H9 (cell line): ENCODE data around the gene TUSC7. TPM values are rescaled to one million over a fixed set of nuclear protein-coding genes. Genes with fewer than 3 reads are reported as not detected.

Experiments used
- DNase-seq: peaks from one replicate; pipeline ENCODE4 v3.0.0-alpha.2; 2017
- H2AFZ ChIP-seq: one replicate; pipeline ENCODE4 v1.6.1; 2013; ENCODE audit warnings: mild to moderate bottlenecking, low read length, control low read depth, moderate library complexity
- H2AK5ac ChIP-seq: 2 replicates; pipeline ENCODE4 v1.6.1; 2013; ENCODE audit warnings: low read length, control low read depth, mixed read lengths; ENCODE audit not compliant: insufficient read length
- H2BK120ac ChIP-seq: one replicate; pipeline ENCODE4 v1.6.1; 2013; ENCODE audit warnings: low read depth, mild to moderate bottlenecking, low read length, control low read depth, inconsistent platforms; ENCODE audit not compliant: poor library complexity, severe bottlenecking
- H2BK12ac ChIP-seq: 2 replicates; pipeline ENCODE4 v1.6.1; 2013; ENCODE audit warnings: low read length, control low read depth, mixed read lengths, low read depth; ENCODE audit not compliant: insufficient read length
- H2BK15ac ChIP-seq: 2 replicates; pipeline ENCODE4 v1.6.1; 2013; ENCODE audit warnings: low read depth, low read length, control low read depth
- H2BK20ac ChIP-seq: one replicate; pipeline ENCODE4 v1.6.1; 2013; ENCODE audit warnings: low read depth, mild to moderate bottlenecking, low read length, control low read depth, inconsistent platforms; ENCODE audit not compliant: poor library complexity, severe bottlenecking
- H2BK5ac ChIP-seq: 2 replicates; pipeline ENCODE4 v1.6.1; 2013; ENCODE audit warnings: low read length, control low read depth, mixed read lengths; ENCODE audit not compliant: insufficient read length
- H3K14ac ChIP-seq: 2 replicates; pipeline ENCODE4 v1.6.1; 2013; ENCODE audit warnings: low read length, control low read depth; ENCODE audit not compliant: insufficient read depth
- H3K18ac ChIP-seq: 2 replicates; pipeline ENCODE4 v1.6.1; 2013; ENCODE audit warnings: low read depth, mild to moderate bottlenecking, mixed read lengths, low read length, control low read depth; ENCODE audit not compliant: insufficient read length
- H3K23ac ChIP-seq: 2 replicates; pipeline ENCODE4 v1.6.1; 2013; ENCODE audit warnings: low read length, control low read depth, mixed read lengths, low read depth; ENCODE audit not compliant: insufficient read length
- H3K23me2 ChIP-seq: 2 replicates; pipeline ENCODE4 v1.6.1; 2013; ENCODE audit warnings: low read depth, mild to moderate bottlenecking, mixed read lengths, low read length, control low read depth; ENCODE audit not compliant: insufficient read length, poor library complexity, severe bottlenecking
- H3K27ac ChIP-seq: 2 replicates; pipeline ENCODE4 v1.5.1; 2013; ENCODE audit warnings: low read length, control low read depth, mixed read lengths, low read depth; ENCODE audit not compliant: insufficient read length
- H3K27me3 ChIP-seq: 2 replicates; pipeline ENCODE4 v1.6.1; 2013; ENCODE audit warnings: low read length, control low read depth, inconsistent platforms; ENCODE audit not compliant: insufficient read depth
- H3K4ac ChIP-seq: 2 replicates; pipeline ENCODE4 v1.6.1; 2013; ENCODE audit warnings: low read depth, mild to moderate bottlenecking, control low read depth, inconsistent platforms, low read length, moderate library complexity
- H3K4me1 ChIP-seq: 2 replicates; pipeline ENCODE4 v1.6.1; 2013; ENCODE audit warnings: low read length, control low read depth, inconsistent platforms; ENCODE audit not compliant: insufficient read depth
- H3K4me2 ChIP-seq: 2 replicates; pipeline ENCODE4 v1.6.1; 2013; ENCODE audit warnings: low read length, control low read depth, mixed read lengths; ENCODE audit not compliant: insufficient read length, insufficient read depth
- H3K56ac ChIP-seq: 2 replicates; pipeline ENCODE4 v1.6.1; 2013; ENCODE audit warnings: low read depth, mild to moderate bottlenecking, mixed read lengths, low read length, control low read depth; ENCODE audit not compliant: insufficient read length
- H3K79me1 ChIP-seq: 2 replicates; pipeline ENCODE4 v1.6.1; 2013; ENCODE audit warnings: low read depth, mild to moderate bottlenecking, moderate library complexity, low read length, control low read depth, inconsistent platforms; ENCODE audit not compliant: insufficient read depth, poor library complexity, severe bottlenecking
- H3K79me2 ChIP-seq: 2 replicates; pipeline ENCODE4 v1.6.1; 2013; ENCODE audit warnings: low read length, control low read depth, inconsistent platforms; ENCODE audit not compliant: insufficient read depth
- H3K9ac ChIP-seq: 2 replicates; pipeline ENCODE4 v1.6.1; 2013; ENCODE audit warnings: low read length, control low read depth, mixed read lengths; ENCODE audit not compliant: insufficient read length; ENCODE audit errors: extremely low read depth
- H3K9me3 ChIP-seq: one replicate; pipeline ENCODE4 v1.6.1; 2013; ENCODE audit warnings: low read depth, low read length, inconsistent platforms; ENCODE audit not compliant: control insufficient read depth
- H3T11ph ChIP-seq: one replicate; pipeline ENCODE4 v1.6.1; 2013; ENCODE audit warnings: mild to moderate bottlenecking, low read length, control low read depth, inconsistent platforms
- H4K20me1 ChIP-seq: one replicate; pipeline ENCODE4 v1.6.1; 2013; ENCODE audit not compliant: control insufficient read depth, insufficient read length, insufficient read depth
- H4K5ac ChIP-seq: 2 replicates; pipeline ENCODE4 v1.6.1; 2013; ENCODE audit warnings: low read depth, mild to moderate bottlenecking, mixed read lengths, low read length, control low read depth; ENCODE audit not compliant: insufficient read length
- H4K8ac ChIP-seq: replicated peaks from 2 replicates; pipeline ENCODE4 v1.6.1; 2013; ENCODE audit warnings: low read length, control low read depth, mixed read lengths, low read depth; ENCODE audit not compliant: insufficient read length
- H4K91ac ChIP-seq: 2 replicates; pipeline ENCODE4 v1.6.1; 2013; ENCODE audit warnings: low read depth, mild to moderate bottlenecking, moderate library complexity, mixed read lengths, low read length, control low read depth; ENCODE audit not compliant: insufficient read length
- H3K27ac Mint-ChIP-seq, 3 experiments: 2 replicates in 2 of 3; 3 replicates in 1 of 3; pipeline ENCODE4 v1.8.0; 2020 to 2021; ENCODE audit warnings: mixed read lengths in 3 of 3, mild to moderate bottlenecking in 1 of 3, moderate library complexity in 1 of 3
- H3K27me3 Mint-ChIP-seq: 2 replicates; pipeline ENCODE4 v1.8.0; 2021; ENCODE audit warnings: low read depth, mild to moderate bottlenecking, moderate library complexity, mixed read lengths
- H3K36me3 Mint-ChIP-seq, 3 experiments: 2 replicates in 2 of 3; 3 replicates in 1 of 3; pipeline ENCODE4 v1.8.0; 2020 to 2021; ENCODE audit warnings: low read depth in 3 of 3, mixed read lengths in 3 of 3; ENCODE audit not compliant: insufficient read depth in 1 of 3
- H3K4me1 Mint-ChIP-seq, 2 experiments: 2 replicates each; pipeline ENCODE4 v1.8.0; 2020; ENCODE audit warnings: mixed read lengths in 2 of 2
- H3K4me3 Mint-ChIP-seq, 2 experiments: 2 replicates in 1 of 2; 3 replicates in 1 of 2; pipeline ENCODE4 v1.8.0; 2020 to 2021; ENCODE audit warnings: mild to moderate bottlenecking in 2 of 2, mixed read lengths in 2 of 2, moderate library complexity in 1 of 2
- H3K9me3 Mint-ChIP-seq, 2 experiments: 2 replicates in 1 of 2; 3 replicates in 1 of 2; pipeline ENCODE4 v1.8.0; 2020; ENCODE audit warnings: mild to moderate bottlenecking in 2 of 2, mixed read lengths in 2 of 2, moderate library complexity in 1 of 2
- WGBS: extraction: QIAGEN DNeasy Blood & Tissue Kit; methylation state at CpG from one replicate; pipeline ENCODE4 v1.1.7; 2013; ENCODE audit warnings: missing lambda C conversion rate, low lambda C conversion rate, mixed read lengths; ENCODE audit not compliant: insufficient read length; ENCODE audit errors: extremely low coverage; 5-methylcytosine and 5-hydroxymethylcytosine counted together
- total RNA-seq: library from RNA; stranded (reverse); gene quantifications from 2 replicates; pipeline ENCODE4 v1.2.1, GENCODE V29; 2021
- TF ChIP-seq, protein P1 (sequence below): fragments of 200-600 bp; sonication (generic); conservative IDR thresholded peaks from 3 replicates; pipeline ENCODE4 v1.8.0; 2021; ENCODE audit warnings: antibody characterized with exemption, mild to moderate bottlenecking

TUSC7 gene
- total RNA-seq, 1 experiment from 2014 or later = not detected

GRCh38 chr3:116717566-116717965 is 8.0 kb downstream of the TUSC7 start:
- no peak overlapping the region for H4K8ac ChIP-seq
- no peak overlapping the region for H3K56ac ChIP-seq
- no peak overlapping the region for H3K23ac ChIP-seq
- no peak overlapping the region for H3K27ac Mint-ChIP-seq
- H3K27me3 ChIP-seq = no peaks in the 10 kb centered on the region
- H3K79me2 ChIP-seq = no peaks in the 10 kb centered on the region
- no peak overlapping the region for H4K5ac ChIP-seq
- H2BK20ac ChIP-seq = no peak overlapping the region
- H3K14ac ChIP-seq = no peak overlapping the region
- H3K27me3 Mint-ChIP-seq = no peaks in the 10 kb centered on the region
- H3K36me3 Mint-ChIP-seq = no peaks in the 10 kb centered on the region
- H3K27ac ChIP-seq = no peak overlapping the region
- H3K4me1 ChIP-seq = no peaks in the 10 kb centered on the region
- no peak overlapping the region for H2BK15ac ChIP-seq
- H2BK12ac ChIP-seq = no peak overlapping the region
- no peak overlapping the region for H2BK120ac ChIP-seq
- H3K18ac ChIP-seq = no peak overlapping the region
- H2BK5ac ChIP-seq = no peak overlapping the region
- no peak overlapping the region for H4K91ac ChIP-seq
- H3K4me2 ChIP-seq = no peak overlapping the region
- no peaks in the 10 kb centered on the region for H3K9me3 Mint-ChIP-seq
- H2AK5ac ChIP-seq = no peak overlapping the region
- H3K9me3 ChIP-seq = no peaks in the 10 kb centered on the region
- no peak overlapping the region for H2AFZ ChIP-seq
- no peaks in the 10 kb centered on the region for H4K20me1 ChIP-seq
- no peak overlapping the region for H3K4me3 Mint-ChIP-seq
- no peak for DNase-seq
- TF ChIP-seq, protein P1, sequence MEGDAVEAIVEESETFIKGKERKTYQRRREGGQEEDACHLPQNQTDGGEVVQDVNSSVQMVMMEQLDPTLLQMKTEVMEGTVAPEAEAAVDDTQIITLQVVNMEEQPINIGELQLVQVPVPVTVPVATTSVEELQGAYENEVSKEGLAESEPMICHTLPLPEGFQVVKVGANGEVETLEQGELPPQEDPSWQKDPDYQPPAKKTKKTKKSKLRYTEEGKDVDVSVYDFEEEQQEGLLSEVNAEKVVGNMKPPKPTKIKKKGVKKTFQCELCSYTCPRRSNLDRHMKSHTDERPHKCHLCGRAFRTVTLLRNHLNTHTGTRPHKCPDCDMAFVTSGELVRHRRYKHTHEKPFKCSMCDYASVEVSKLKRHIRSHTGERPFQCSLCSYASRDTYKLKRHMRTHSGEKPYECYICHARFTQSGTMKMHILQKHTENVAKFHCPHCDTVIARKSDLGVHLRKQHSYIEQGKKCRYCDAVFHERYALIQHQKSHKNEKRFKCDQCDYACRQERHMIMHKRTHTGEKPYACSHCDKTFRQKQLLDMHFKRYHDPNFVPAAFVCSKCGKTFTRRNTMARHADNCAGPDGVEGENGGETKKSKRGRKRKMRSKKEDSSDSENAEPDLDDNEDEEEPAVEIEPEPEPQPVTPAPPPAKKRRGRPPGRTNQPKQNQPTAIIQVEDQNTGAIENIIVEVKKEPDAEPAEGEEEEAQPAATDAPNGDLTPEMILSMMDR = no peak
- no peak overlapping the region for H3K4ac ChIP-seq
- no peak overlapping the region for H3K9ac ChIP-seq
- no peak overlapping the region for H3T11ph ChIP-seq
- no peaks in the 10 kb centered on the region for H3K23me2 ChIP-seq
- no CpG with 5 or more reads among the region's 1 CpG for WGBS
- H3K79me1 ChIP-seq = no peaks in the 10 kb centered on the region
- H3K4me1 Mint-ChIP-seq = peaks cover 3 to 9% of the 10 kb centered on the region in 2 experiments; a peak in 3 of 4 replicates
